ENCODE results near the gene WIPF3.

Gene WIPF3

DNA sequence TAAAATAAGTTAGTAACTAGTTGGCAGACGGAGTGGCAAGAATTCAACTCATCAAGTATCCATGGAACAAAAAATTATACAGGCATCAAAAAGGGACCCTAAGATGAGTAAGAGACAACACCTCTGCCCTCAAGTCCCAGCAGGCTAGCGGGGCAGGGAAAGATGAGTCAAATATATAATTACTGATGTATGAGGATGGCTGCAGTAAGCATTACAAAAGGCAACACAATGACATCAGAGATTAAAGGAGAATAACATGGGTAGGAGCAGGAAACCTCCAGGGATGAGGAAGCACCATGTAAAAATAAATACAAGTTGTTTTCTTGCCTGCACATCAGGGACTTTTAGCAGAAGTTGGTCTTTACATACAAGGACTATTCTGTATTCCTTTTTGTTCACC lies 133.9 kb downstream of the WIPF3 start:
- no peak overlapping the region for H3K14ac ChIP-seq (ENCODE audit: low read length)
- H3K23ac ChIP-seq (ENCODE audit: low read length) = no peak overlapping the region
- H3K4ac ChIP-seq (ENCODE audit: low read depth, low read length) = no peak overlapping the region
- no peak overlapping the region for H2BK5ac ChIP-seq (ENCODE audit: low read depth, low read length, poor library complexity)
- no peaks in the 10 kb centered on the region for H3K9me3 ChIP-seq (ENCODE audit: insufficient read depth, low read depth, low read length)
- no peak overlapping the region for H2AK5ac ChIP-seq (ENCODE audit: low read length)
- DNase-seq = no peak
- no peak overlapping the region for H2BK120ac ChIP-seq (ENCODE audit: insufficient read depth, low read length, poor library complexity)
- H4K91ac ChIP-seq (ENCODE audit: low read depth, low read length) = no peak overlapping the region
- H3K4me3 ChIP-seq (ENCODE audit: low read depth, low read length) = no peak overlapping the region
- no peak overlapping the region for H3K27ac ChIP-seq (ENCODE audit: low read depth, low read length)
- H3K9ac ChIP-seq (ENCODE audit: low read length) = no peak overlapping the region
- H2AFZ ChIP-seq (ENCODE audit: insufficient read depth, low read length, poor library complexity) = no peak overlapping the region
- no peak overlapping the region for H2BK12ac ChIP-seq (ENCODE audit: low read length)
- no peaks in the 10 kb centered on the region for H3K4me1 ChIP-seq (ENCODE audit: control insufficient read depth in 1 of 2, insufficient read depth in 2 of 2, low read length in 2 of 2)
- H3K79me2 ChIP-seq (ENCODE audit: control insufficient read depth, insufficient read depth, low read length, poor library complexity) = no peaks in the 10 kb centered on the region
- H3K27me3 ChIP-seq (ENCODE audit: insufficient read depth, low read length) = no peaks in the 10 kb centered on the region
- H3K18ac ChIP-seq (ENCODE audit: low read length) = no peak overlapping the region
- H3K79me1 ChIP-seq (ENCODE audit: low read length) = no peaks in the 10 kb centered on the region
- WGBS (ENCODE audit: extremely low coverage, insufficient coverage, insufficient read length) = no CpG with 5 or more reads among the region's 2 CpGs
- H4K8ac ChIP-seq (ENCODE audit: low read depth, low read length) = no peak overlapping the region
- H3K4me2 ChIP-seq (ENCODE audit: low read length) = no peak overlapping the region
- H3K36me3 ChIP-seq (ENCODE audit: control insufficient read depth in 1 of 2, insufficient read depth in 2 of 2, low read length in 2 of 2) = peaks cover 32 to 51% of the 10 kb centered on the region in 2 experiments
- H4K12ac ChIP-seq (ENCODE audit: low read depth, low read length) = no peak overlapping the region

DNA sequence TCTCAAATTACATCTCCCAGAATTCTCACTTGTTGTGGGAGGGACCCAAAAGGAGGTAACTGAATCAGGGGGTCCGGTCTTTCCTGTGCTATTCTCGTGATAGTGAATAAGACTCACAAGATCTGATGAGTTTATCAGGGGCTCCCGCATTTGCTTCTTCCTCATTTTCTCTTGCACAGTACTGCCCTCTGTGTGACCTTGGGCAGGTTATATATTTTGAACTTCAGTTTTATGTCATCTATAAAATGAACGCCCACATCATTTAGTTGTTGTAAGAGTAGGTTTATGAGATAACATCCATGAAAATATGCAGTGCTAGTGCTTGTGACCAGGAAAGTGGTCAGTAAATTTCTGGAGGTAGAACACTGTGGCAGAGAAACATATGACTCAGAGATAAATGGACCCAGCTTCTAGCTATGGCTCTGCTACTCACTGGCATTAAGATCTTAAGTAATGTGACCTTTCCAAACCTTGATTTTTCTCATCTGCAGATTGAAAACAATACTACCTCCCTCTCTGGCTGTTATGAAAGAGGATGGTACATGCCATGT lies 139.0 kb downstream of the WIPF3 start:
- WGBS (ENCODE audit: extremely low coverage, insufficient coverage, insufficient read length) = no CpG with 5 or more reads among the region's 4 CpGs
- H3K4me3 ChIP-seq (ENCODE audit: low read depth, low read length) = no peak overlapping the region
- no peak overlapping the region for H3K27ac ChIP-seq (ENCODE audit: low read depth, low read length)
- no peaks in the 10 kb centered on the region for H3K27me3 ChIP-seq (ENCODE audit: insufficient read depth, low read length)
- H4K91ac ChIP-seq (ENCODE audit: low read depth, low read length) = no peak overlapping the region
- no peak overlapping the region for H2AFZ ChIP-seq (ENCODE audit: insufficient read depth, low read length, poor library complexity)
- no peak overlapping the region for H3K4me2 ChIP-seq (ENCODE audit: low read length)
- H3K14ac ChIP-seq (ENCODE audit: low read length) = no peak overlapping the region
- no peaks in the 10 kb centered on the region for H3K9me3 ChIP-seq (ENCODE audit: insufficient read depth, low read depth, low read length)
- no peak overlapping the region for H2AK5ac ChIP-seq (ENCODE audit: low read length)
- no peak overlapping the region for H2BK12ac ChIP-seq (ENCODE audit: low read length)
- DNase-seq = no peak
- H3K36me3 ChIP-seq (ENCODE audit: control insufficient read depth in 1 of 2, insufficient read depth in 2 of 2, low read length in 2 of 2) = peaks cover 30 to 54% of the 10 kb centered on the region in 2 experiments
- H3K4ac ChIP-seq (ENCODE audit: low read depth, low read length) = no peak overlapping the region
- no peaks in the 10 kb centered on the region for H3K79me2 ChIP-seq (ENCODE audit: control insufficient read depth, insufficient read depth, low read length, poor library complexity)
- H3K79me1 ChIP-seq (ENCODE audit: low read length) = no peaks in the 10 kb centered on the region
- no peak overlapping the region for H3K9ac ChIP-seq (ENCODE audit: low read length)
- H3K18ac ChIP-seq (ENCODE audit: low read length) = no peak overlapping the region
- no peak overlapping the region for H4K12ac ChIP-seq (ENCODE audit: low read depth, low read length)
- H2BK5ac ChIP-seq (ENCODE audit: low read depth, low read length, poor library complexity) = no peak overlapping the region
- H3K23ac ChIP-seq (ENCODE audit: low read length) = no peak overlapping the region
- peaks cover 0 to 3% of the 10 kb centered on the region in 2 experiments for H3K4me1 ChIP-seq (ENCODE audit: control insufficient read depth in 1 of 2, insufficient read depth in 2 of 2, low read length in 2 of 2)
- no peak overlapping the region for H4K8ac ChIP-seq (ENCODE audit: low read depth, low read length)
- no peak overlapping the region for H2BK120ac ChIP-seq (ENCODE audit: insufficient read depth, low read length, poor library complexity)

DNA sequence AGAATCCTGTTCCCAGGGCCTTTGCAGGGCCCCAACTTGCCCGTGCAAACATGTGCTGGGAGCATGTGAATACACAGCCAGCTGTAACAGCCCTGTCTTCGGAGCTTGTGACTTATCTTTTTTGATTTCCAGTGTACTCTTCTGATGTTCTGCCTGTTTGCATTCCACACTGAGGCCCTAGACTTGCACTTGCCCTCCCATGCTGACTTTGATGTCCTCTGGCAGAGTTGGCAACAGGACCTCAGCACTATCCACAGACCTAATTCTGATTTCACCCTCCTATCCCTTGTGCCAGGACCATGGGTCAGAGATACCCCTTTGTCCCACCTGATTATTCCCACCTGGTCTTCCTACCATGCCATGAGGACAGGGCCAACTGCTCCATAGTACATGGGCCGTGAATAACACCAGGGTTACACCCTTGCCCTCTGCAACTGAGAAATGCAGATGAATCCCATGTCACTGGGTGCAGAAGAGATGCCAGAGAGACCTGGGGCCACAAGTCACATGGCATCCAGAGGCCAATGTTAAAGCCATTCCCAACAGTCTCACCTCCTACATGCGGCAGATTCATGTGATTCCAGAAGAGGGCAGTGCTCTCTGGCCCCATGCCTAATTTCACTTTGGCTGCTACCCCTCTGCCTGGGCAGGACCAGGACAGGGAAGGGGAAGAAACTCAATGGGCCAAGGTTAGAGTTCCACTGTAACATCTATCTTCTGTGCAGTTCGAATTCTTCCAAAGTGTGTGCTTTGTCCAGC lies 140.3 kb downstream of the WIPF3 start:
- H3K27me3 ChIP-seq (ENCODE audit: insufficient read depth, low read length) = no peaks in the 10 kb centered on the region
- no peaks in the 10 kb centered on the region for H3K79me2 ChIP-seq (ENCODE audit: control insufficient read depth, insufficient read depth, low read length, poor library complexity)
- H3K9ac ChIP-seq (ENCODE audit: low read length) = no peak overlapping the region
- DNase-seq = peak; percentile 9 to 48
- no peak overlapping the region for H3K4me3 ChIP-seq (ENCODE audit: low read depth, low read length)
- H3K9me3 ChIP-seq (ENCODE audit: insufficient read depth, low read depth, low read length) = peaks cover 2% of the 10 kb centered on the region
- no peak overlapping the region for H4K12ac ChIP-seq (ENCODE audit: low read depth, low read length)
- no peak overlapping the region for H3K14ac ChIP-seq (ENCODE audit: low read length)
- H2AFZ ChIP-seq (ENCODE audit: insufficient read depth, low read length, poor library complexity) = no peak overlapping the region
- no peak overlapping the region for H3K18ac ChIP-seq (ENCODE audit: low read length)
- no peak overlapping the region for H2BK120ac ChIP-seq (ENCODE audit: insufficient read depth, low read length, poor library complexity)
- no peak overlapping the region for H4K91ac ChIP-seq (ENCODE audit: low read depth, low read length)
- H2BK5ac ChIP-seq (ENCODE audit: low read depth, low read length, poor library complexity) = no peak overlapping the region
- H3K23ac ChIP-seq (ENCODE audit: low read length) = no peak overlapping the region
- H3K27ac ChIP-seq (ENCODE audit: low read depth, low read length) = no peak overlapping the region
- H3K4me2 ChIP-seq (ENCODE audit: low read length) = no peak overlapping the region
- H3K79me1 ChIP-seq (ENCODE audit: low read length) = no peaks in the 10 kb centered on the region
- no peak overlapping the region for H3K4ac ChIP-seq (ENCODE audit: low read depth, low read length)
- H2BK12ac ChIP-seq (ENCODE audit: low read length) = no peak overlapping the region
- WGBS (ENCODE audit: extremely low coverage, insufficient coverage, insufficient read length) = no CpG with 5 or more reads among the region's 5 CpGs
- peaks cover 36 to 59% of the 10 kb centered on the region in 2 experiments for H3K36me3 ChIP-seq (ENCODE audit: control insufficient read depth in 1 of 2, insufficient read depth in 2 of 2, low read length in 2 of 2)
- H3K4me1 ChIP-seq (ENCODE audit: control insufficient read depth in 1 of 2, insufficient read depth in 2 of 2, low read length in 2 of 2) = peaks cover 0 to 3% of the 10 kb centered on the region in 2 experiments
- no peak overlapping the region for H2AK5ac ChIP-seq (ENCODE audit: low read length)
- H4K8ac ChIP-seq (ENCODE audit: low read depth, low read length) = no peak overlapping the region

DNA sequence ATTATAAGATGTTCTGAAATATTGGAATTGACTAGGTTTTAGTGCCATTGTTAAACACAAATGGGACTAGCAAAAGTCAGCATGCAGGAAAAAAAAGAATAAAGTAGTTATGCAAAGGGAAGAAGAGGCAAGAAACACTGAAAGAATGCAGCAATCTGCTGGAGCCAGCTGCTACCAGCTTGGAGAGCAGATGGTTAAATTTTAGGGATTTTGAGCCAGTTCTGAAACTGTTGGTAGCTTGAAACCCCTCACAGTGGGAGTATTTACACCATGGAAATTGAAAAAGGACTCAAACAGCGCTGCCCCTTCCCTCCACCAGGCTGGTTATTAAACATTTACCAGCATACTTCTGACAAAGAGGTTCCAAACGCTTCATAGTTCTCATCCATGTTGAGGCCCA lies 142.3 kb downstream of the WIPF3 start:
- Histone ChIP-seq H4K91ac (ENCODE audit: low read depth, low read length) (no peak overlapping the region), H3K14ac (ENCODE audit: low read length) (no peak overlapping the region), H4K12ac (ENCODE audit: low read depth, low read length) (no peak overlapping the region), H2AFZ (ENCODE audit: insufficient read depth, low read length, poor library complexity) (no peak overlapping the region), H3K4me2 (ENCODE audit: low read length) (no peak overlapping the region), H3K4me1 (ENCODE audit: control insufficient read depth in 1 of 2, insufficient read depth in 2 of 2, low read length in 2 of 2) (peaks cover 0 to 3% of the 10 kb centered on the region in 2 experiments), H3K9me3 (ENCODE audit: insufficient read depth, low read depth, low read length) (peaks cover 2% of the 10 kb centered on the region), H2BK12ac (ENCODE audit: low read length) (no peak overlapping the region), H3K4me3 (ENCODE audit: low read depth, low read length) (no peak overlapping the region), H4K8ac (ENCODE audit: low read depth, low read length) (no peak overlapping the region), H2BK120ac (ENCODE audit: insufficient read depth, low read length, poor library complexity) (no peak overlapping the region), H3K36me3 (ENCODE audit: control insufficient read depth in 1 of 2, insufficient read depth in 2 of 2, low read length in 2 of 2) (peaks cover 32 to 51% of the 10 kb centered on the region in 2 experiments), H2AK5ac (ENCODE audit: low read length) (no peak overlapping the region), H3K18ac (ENCODE audit: low read length) (no peak overlapping the region), H3K79me1 (ENCODE audit: low read length) (no peaks in the 10 kb centered on the region), H3K79me2 (ENCODE audit: control insufficient read depth, insufficient read depth, low read length, poor library complexity) (no peaks in the 10 kb centered on the region), H3K9ac (ENCODE audit: low read length) (no peak overlapping the region), H3K27me3 (ENCODE audit: insufficient read depth, low read length) (no peaks in the 10 kb centered on the region), H3K4ac (ENCODE audit: low read depth, low read length) (no peak overlapping the region), H3K23ac (ENCODE audit: low read length) (no peak overlapping the region), H3K27ac (ENCODE audit: low read depth, low read length) (no peak overlapping the region), H2BK5ac (ENCODE audit: low read depth, low read length, poor library complexity) (no peak overlapping the region)
- WGBS (ENCODE audit: extremely low coverage, insufficient coverage, insufficient read length) = no CpG with 5 or more reads among the region's 2 CpGs
- no peak for DNase-seq
